Stimulated activated CD4-positive, alpha-beta T cell treated with anti-CD3 and anti-CD28 coated beads, Interleukin-15, amount 100 ng/mL, for 24 hours (primary cell): ENCODE measurements around the gene TSC1.

ENCODE experiments used
- DNase-seq: peaks from one replicate; pipeline ENCODE4 v3.0.0-alpha.2; 2020

The TSC1 gene

DNA sequence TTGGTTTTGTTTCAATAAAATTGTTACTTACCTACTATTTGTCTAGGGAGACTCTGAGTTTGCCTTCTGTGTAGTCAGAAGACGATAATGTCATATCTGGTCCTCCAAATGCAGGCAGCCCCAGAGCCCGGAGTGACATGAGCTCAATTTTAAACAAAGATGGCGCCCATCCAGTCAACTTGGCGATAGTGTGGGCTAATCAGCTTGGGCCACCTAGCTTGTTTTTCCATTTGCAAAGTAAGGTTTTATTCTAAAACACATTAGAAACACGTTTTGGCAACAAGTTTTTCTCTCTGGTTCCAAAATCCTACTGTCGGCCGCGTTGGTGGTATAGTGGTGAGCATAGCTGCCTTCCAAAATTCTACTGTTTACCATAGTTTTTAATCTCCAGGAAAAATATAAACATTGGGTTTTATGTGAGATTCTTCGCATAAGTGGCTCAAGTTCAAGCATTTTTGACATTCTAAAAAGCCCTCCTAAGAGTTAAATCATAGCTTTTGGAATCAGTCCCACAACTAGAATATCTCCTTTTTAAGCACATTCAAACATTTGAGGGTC is 13.2 kb downstream of the TSC1 start:
- DNase-seq = no peak

DNA sequence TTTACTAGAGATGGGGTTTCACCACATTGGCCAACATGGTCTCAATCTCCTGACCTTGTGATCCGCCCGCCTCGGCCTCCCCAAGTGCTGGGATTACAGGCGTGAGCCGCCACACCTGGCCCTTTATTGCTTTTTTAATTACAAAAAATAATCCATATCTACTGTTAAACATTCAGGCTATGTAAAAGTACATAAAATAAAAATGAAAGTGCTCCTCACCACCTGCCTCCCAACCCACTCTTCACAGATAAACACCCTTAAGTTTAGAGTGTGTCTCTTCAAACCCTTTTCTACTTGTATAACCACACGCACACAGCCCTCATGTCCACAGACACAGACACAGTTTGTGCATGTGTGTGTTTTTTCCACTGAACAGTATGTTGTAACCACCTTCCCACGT is 16.7 kb downstream of the TSC1 start:
- no peak for DNase-seq

DNA sequence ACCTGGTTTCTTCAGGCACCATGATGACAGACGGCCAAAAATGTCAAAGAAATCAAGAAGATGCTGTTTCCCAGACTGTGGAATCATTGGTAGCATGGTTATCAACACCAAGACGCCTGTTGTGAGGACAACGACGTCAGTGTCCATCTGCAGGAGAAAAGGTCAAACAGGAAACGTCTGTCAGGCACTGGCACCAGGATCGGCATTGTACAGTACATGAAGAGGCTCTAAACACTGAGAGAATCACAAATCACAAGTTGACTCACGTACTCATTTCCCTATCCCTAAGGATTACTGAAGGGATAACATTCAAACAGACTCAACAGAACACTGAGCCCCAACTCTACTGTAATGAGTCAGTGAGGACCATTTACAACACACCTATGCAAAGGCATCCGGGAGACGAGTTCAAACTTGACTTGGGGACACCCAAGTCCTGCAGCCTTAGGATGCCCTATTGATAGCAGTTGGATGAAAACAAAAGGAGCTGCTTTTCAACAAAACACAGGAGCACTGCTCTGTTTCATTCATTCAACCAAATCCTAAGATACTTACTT is 21.0 kb downstream of the TSC1 start:
- no peak for DNase-seq

DNA sequence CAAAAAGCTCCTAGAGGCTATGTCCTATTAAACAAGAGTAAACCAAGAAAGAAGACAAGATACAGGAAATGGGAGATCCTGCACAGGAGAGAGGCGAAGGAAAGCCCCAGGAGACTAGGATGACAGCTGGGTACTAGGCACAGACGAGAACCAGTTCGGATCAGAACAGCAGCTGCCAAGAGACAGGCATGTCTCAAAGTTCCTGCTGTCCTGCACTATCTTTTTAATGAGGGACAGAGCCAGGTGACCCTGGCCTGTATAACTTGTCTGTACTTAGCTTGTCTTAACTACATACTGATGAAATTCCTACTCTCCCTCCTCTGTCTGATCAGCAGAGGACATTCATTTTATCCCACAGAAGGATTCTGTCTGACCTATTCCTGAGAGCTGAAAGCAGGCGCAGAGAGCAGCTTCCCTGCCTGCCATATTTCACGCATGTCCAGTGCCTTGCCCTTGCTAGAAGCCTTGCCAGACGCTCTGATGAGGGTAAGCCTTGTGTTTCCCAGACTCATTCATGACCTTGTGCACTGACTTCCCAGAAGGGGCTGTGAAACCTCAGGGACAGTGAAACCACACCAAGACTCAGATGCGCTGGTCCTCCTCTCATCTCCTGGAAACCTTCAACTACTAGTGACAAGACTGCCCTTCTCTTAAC is 24.7 kb downstream of the TSC1 start:
- DNase-seq = no peak

DNA sequence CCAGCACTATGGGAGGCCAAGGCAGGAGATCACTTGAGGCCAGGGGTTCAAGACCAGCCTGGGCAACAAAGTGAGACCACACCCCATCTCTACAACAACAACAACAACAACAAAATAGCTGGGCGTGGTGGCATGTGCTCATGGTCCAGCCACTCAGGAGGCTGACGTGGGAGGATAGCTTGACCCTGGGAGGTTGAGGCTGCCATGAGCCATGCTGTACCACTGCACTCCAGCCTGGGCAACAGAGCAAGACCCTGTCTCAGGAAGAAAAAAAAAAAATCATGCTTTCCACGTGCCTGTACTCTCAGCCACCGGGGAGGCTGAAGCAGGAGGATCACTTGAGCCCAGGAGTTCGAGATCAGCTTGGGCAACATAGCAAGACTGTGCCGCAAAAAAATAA is 29.5 kb downstream of the TSC1 start:
- no peak for DNase-seq

DNA sequence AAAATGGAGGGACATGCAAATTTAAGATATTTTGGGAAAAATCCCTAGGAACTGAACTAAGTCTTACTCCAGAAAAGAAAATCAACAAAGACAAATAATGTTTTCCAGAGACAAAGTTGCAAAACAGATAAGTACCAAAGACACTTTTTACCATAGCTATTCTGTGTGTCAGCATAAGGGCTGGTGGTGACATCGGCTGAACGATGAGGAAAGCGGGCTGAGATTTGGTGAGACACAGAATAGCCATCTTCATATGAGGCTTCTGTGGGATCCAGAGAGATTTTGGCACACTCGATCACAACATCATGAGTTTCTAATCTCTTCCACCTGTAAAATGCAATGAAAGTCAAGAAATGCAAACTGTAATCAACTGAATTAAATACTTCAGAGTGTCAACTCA is 32.3 kb downstream of the TSC1 start:
- no peak for DNase-seq

DNA sequence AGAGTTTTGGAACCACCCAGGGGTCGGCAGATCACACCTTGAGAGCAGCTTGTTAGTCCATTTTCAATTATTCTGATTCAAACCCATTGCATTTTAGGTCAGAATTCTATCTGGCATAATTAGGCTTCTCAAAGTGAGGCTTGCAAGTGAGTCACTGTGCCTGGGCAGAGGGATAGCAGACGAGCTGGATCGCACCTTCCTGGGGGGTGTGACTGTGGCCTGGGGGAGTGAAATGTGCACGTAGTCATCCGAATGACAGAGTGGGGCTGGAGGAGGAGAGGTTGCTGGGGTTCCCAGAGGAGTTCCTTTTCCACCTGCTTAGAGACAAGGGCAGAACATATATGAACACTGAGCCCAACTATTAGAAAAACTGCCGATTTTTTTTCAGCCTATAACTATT is 34.0 kb downstream of the TSC1 start:
- DNase-seq = no peak

DNA sequence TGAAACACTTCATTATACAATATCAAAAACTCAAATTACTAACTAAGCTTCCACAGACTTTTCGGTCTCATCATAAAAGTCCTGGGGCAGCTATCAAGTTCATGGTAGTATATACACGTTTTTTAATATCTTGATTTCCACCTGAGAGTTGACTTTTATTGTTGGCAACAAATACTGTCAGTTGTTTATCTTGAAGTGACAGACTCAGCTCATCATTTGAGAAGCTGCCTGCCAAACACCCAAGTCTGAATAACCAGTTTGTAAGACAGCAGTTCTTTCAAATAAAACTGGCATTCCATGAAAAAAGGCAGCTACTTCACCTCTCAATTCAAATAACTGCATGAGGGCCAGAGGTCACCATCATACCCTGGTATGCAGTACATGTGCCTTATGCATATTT is 35.1 kb downstream of the TSC1 start:
- no peak for DNase-seq

DNA sequence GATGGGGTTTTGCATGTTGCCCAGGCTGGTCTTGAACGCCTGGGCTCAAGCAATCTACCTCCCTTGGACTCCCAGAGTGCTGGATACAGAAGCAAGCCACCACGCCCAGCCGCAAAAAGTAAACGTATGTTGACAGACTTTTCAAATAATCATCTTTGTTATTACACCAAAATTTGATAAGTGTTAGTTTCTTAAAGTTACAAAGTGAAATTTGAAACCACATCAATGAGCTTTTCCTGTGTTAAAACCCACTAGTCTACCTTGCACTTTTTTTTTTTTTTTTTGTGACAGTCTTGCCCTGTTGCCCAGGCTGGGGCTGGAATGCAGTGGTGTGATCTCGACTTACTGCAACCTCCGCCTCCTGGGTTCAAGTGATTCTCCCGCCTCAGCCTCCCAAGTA is 35.8 kb downstream of the TSC1 start:
- no peak for DNase-seq

DNA sequence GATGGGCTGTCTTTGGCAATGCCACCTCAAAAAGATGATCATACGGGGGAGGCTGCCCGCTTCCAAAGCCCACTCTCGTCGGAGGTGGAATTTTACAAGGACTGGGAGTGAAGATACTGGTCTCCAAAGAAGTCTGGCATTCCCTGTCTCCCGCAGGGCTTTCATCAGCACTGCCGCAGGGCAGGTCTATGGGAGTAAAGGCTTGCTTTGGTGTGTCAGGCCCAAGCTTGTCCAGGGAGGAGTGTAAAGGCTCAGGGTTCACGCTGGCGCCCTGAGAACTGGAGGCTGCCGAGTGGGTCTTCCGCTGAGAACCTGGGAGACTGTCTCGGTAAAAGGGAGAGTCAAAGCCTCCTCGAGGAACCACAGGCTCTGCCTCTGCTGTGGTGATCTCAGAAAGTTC is 38.7 kb downstream of the TSC1 start:
- no peak for DNase-seq

DNA sequence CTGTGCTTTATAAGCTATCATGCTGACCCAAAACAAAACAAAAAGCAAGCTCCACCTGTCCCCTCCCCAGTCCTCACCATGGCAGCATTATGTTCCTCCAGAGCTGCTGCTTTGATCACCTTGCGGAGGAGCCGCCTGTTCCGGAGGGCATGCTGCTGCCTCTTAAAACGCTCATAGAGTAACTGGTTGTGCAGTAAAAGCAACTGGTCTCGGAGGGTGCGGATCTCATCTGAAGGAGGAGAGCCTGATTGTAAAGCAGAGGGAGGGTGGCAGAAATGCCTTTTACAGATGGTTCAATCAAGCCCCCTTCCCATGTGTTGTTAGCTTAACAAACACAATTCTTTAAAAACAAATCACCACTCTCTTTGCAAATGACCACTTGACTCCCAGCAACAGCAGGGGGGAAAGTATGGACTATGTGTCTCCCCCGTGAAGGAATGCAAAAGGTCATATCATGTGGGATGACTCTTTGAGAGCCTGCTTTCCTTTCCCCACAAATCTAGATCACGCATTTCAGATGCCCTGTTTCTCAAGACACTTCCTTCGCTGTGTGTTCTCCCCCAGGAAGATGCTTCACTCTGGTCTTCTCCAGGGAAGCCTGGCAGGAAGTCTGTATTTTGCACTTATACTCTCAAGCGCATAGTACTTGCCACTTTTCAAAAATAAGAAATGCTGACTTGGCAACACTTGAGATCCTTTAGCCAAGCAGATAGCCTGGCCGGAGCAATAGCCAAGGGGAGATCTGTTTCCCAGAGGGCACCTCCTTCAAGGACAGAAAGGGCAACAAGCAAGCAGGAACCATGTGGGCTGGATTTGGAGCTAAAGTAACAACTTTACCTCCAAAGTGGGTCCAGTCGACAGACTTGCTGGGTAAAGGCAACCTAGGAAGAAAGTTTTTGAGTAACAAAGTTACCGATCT is 40.6 kb downstream of the TSC1 start:
- DNase-seq = no peak

DNA sequence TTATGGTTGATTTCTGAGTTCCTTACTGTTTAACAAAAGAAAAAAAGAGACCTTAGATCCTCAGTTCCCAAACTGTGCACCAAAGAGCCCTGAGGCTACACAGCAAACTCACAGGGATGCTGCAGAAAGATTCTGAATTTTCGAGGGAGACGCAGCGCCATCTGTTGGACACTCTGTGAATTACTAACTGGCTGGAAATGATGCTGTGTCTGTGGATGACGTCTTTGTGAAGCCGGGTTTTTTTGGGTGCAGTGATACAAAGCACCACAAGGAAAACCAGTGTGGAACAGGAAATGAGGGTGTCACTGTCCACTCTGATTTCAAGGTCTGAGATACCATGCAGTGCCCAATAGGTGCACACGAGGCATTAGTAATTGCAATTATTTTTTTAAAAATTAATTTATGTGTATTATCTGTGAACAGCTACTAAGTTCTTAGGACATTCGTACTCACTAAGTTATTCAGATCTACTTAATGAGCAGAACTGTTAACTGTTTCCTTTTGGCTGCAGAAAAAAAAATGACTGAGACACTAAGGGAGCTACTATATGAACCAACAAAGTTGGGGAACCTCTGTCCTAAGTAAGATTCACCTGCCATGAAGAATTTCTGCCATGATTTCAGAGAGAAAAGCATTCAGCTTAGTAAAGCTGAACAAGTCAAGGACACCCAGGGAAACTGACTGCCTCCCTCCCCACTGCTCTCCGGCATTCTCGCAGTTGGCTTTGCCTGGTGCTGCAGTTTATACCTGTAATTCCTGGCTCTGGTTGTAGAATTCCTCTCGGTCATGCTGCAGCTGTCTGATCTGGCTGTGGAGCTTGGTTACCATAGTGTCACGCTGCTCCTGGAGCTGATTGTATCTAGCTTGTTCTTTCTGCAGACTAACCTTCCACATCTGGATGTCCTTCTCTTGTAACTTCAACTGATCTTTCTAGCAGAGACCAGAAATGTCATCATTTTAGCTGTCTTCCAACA is 42.3 kb downstream of the TSC1 start:
- peak; percentile 80 for DNase-seq

DNA sequence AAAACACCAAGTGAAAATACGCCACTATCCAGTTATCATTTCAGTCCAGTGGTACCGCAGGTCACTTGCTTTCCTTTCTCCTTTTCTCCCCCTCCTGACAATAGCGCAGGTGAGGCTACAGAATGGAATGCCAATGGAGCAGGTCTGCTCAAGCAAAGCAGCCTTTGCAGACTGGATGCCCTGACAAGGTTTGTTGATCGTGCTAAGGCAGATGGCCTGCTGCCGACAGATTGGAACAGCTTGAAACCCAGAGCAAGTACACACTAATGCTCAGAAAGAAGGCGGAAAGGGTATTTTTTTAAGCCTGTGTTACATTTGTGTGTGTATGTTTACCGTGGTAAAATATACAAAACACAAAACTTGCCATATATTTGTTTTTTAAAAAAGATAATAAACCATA is 46.4 kb downstream of the TSC1 start:
- DNase-seq = no peak

DNA sequence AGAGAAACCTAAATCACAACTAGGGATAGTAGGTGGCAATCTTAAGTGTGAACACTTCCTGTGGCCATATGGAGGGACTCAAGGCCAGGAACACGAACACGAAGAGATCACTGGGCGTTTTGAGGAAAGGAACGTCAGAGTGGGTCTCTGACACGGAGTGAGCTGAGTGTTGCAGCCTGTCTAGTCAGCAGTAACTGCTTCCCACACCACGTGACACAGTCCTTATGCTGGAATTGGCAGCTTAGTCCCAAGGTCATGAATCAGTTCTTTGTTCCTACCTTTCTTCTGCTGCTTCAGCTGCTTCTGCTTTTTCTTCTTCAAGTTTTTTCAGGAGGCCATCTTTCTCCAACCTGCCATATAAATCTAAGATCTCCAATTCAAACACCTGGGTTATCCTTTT is 47.5 kb downstream of the TSC1 start:
- DNase-seq = no peak

DNA sequence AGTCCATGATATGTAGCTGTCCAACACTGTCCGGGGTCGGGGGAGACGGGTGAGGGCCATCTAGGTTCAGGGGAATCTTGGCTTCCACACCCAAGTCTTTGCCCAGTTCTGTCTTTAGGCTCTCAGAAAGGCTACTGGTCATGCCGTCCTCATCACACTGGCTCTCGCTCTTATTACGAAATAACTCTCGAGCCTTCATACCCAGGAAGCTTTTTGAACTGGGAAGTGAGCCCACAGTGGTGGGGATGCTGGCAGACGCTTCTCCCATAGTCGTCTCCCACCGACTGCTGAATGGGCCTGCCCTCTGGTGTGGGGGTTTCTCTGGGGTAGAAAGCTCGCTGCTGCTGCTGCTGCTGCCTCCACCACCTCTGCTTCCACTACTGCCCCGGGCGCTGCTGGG is 48.2 kb downstream of the TSC1 start:
- no peak for DNase-seq

DNA sequence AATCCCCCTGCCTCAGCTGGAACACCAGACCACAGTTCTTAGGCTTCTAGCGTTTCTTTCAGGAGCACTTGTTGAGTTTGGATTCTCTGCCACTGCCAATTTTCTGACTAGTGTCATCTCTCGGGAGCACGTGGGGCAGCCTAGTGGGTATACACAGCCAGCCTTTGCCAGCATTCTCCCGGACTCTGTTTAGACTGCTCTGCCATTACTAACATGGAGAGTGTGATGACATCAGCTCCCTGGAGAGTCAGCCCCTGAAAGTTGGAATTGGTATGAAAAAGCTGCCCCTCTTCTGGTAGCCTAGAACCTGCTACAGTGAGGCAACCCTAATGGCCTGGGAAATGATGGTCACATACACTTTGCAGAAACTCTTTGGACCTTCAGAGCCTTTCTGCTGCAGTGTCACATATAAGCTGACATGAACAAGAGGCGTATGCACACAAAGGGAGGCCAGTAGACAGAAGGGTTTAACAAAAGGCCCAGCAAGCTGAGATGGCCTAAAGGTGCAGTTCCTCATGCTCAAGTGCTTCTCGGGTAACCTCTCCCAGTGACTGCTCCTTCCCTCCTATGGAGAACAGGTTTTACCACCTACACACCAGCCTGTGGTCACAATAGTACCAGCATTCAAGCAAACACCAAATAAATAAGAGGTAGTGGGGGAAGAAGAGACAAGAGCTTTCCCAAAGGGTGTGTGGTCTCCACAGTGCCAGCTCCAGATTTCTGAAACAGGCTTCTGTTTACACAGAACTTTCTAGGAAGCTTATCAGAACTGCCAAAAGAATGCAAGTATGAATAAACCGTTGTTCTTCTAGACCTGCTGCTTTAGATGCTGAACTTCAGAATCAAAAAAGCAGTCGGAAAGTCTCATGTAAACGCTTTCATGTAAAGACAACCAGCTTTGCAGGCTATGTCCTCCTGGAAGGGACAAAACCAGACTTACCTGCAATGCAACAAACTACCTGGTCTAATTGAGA is 49.3 kb downstream of the TSC1 start:
- DNase-seq = no peak

DNA sequence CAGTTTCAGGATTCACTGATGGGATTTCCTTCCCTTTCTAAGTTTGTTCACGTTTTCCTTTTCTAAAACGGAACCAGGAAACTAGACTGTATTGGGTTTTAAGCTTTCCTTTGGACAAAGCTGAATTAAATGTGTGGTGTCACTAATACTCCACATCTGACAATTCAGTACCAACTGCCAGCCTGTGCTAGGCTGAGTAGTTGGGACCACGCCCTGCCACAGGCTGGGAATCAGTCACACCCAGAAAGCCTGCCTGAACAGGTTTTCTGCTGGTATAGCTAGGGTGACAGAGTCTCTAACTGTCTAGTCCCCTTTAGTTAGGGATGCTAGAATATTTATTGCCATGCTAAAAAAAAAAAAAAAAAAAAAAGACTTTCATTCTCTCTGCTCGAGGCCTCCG is 50.1 kb downstream of the TSC1 start:
- no peak for DNase-seq

DNA sequence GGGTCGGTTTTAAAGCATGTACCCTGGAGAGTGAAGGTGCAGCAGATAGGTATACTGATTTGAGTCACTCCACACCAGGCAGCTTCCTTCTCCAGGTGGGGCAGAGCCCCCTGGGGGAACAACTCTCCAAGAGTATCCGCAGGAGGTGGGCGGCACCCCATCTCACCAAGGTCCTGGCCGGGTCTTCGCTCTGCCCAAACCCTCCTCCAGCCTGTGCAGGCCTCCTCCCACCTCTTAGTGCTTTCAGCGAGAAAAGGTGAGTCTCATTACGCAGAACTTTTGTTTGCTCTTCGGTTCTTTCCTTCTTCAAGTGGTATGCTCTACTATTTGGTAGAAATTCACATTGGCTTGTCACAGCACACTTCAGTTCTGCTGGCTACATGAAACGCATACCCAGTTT is 52.0 kb downstream of the TSC1 start:
- no peak for DNase-seq

DNA sequence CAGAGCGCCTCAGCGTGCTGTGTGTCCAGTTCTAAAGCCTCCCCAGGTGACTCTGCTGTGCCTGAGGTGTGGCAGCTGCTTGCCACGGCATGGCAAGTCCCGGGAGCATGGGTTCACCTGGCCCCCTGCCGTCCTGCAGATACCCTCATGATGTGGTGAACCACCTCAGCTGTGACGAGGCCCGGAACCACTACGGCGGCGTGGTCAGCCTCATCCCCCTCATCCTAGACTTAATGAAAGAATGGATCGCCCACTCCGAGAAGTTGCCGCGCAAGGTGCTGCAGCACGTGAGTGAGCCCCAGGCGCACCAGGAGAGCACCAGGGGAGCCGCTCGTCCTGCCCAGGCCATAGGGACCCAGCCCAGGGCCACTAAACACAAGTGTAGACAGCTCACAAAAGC is 56.3 kb downstream of the TSC1 start:
- no peak for DNase-seq

DNA sequence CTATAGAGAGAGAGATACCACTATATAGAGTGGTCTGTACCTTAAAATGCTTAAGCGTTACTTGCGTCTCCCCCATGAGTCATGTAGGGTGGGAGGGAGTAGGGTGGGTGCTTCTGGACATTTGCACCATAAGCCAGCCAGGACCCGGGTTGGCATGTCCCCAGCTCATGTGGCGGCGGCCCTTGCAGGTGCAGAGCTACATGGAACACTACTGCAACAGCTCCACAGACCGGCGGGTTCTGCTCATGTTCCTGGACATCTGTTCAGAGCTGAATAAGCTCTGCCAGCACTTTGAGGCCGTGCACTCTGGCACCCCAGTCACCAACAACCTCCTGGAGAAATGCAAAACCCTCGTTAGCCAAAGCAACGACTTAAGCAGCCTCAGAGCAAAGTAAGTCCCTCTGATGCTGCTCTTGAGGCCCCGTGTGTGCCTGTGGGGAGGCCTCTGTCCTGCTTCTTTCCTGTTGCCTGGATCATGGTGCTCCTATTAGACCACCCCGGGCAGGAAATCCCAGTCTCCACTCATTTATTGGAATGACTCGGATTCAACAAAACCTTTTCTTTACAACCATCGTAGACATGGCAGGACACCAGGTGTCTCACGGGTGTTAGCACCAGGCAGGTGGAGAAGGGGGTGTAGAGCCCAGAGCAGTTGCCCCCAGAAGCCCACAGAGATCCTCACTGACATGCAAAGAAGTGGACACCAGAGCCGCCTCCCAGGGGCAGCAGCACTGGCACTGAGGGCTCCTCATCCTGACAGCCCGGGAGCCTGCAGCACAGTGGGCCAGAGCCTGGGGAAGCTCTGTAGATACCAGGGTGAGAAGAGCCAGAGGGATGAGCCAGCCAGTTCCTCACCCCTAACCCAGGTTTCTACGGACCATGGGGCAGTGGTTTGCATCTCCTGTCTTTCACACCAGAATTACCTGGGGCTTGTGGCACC is 57.0 kb downstream of the TSC1 start:
- DNase-seq = no peak
